Activated T-cell treated with anti-CD3 and anti-CD28 coated beads, Interleukin-2, amount 50 U/mL, for 4 hours (primary cell): Measurements from ENCODE around the gene TBC1D1. TPM values are rescaled to one million over a fixed set of nuclear protein-coding genes. Genes with fewer than 3 reads are reported as not detected.

Experiments
- ATAC-seq, 2 donors: fragments of 200-7000 bp; cut with Tn5 transposase; one replicate each; pipeline ENCODE4 v1.10.0; 2021
- DNase-seq: peaks from one replicate; pipeline ENCODE4 v3.0.0-alpha.2; 2020
- H3K27me3 Mint-ChIP-seq: one replicate; pipeline ENCODE4 v1.8.0; 2021; ENCODE audit warnings: low read depth, mixed read lengths
- H3K36me3 Mint-ChIP-seq: one replicate; pipeline ENCODE4 v1.8.0; 2022; ENCODE audit warnings: mixed read lengths; ENCODE audit not compliant: insufficient read depth
- H3K4me1 Mint-ChIP-seq: one replicate; pipeline ENCODE4 v1.8.0; 2021; ENCODE audit warnings: low read depth, mixed read lengths
- H3K4me3 Mint-ChIP-seq: one replicate; pipeline ENCODE4 v1.8.0; 2021; ENCODE audit warnings: mild to moderate bottlenecking, moderate library complexity, mixed read lengths
- H3K9me3 Mint-ChIP-seq: one replicate; pipeline ENCODE4 v1.8.0; 2021; ENCODE audit warnings: mixed read lengths
- total RNA-seq, 3 donors: library from RNA; stranded (reverse); gene quantifications; one replicate each; pipeline ENCODE4 v1.2.1, GENCODE V29; 2021

The TBC1D1 gene
- total RNA-seq, 3 donors from 2014 or later: 29.4 to 42.0 (median 38.8) TPM

- peak in 1 of 2 donors; percentile 1 for ATAC-seq
- DNase-seq: no peak
- peaks cover 34% of the 10 kb centered on the region for H3K4me1 Mint-ChIP-seq
- H3K36me3 Mint-ChIP-seq: peaks cover 2% of the 10 kb centered on the region
- H3K9me3 Mint-ChIP-seq: no peaks in the 10 kb centered on the region
- peak overlapping the region; percentile 84 for H3K4me3 Mint-ChIP-seq
- no peaks in the 10 kb centered on the region for H3K27me3 Mint-ChIP-seq
These were observed 87.5 kb downstream of the TBC1D1 start for GRCh38 chr4:37978248-37978924.

GRCh38 chr4:37980246-37980645 lies 89.4 kb downstream of the TBC1D1 start:
- Mint-ChIP-seq H3K27me3 (no peaks in the 10 kb centered on the region), H3K9me3 (no peaks in the 10 kb centered on the region), H3K36me3 (peaks cover 2% of the 10 kb centered on the region), H3K4me3 (no peak overlapping the region), H3K4me1 (peaks cover 33% of the 10 kb centered on the region)
- no peak for DNase-seq
- no peak for ATAC-seq

DNA sequence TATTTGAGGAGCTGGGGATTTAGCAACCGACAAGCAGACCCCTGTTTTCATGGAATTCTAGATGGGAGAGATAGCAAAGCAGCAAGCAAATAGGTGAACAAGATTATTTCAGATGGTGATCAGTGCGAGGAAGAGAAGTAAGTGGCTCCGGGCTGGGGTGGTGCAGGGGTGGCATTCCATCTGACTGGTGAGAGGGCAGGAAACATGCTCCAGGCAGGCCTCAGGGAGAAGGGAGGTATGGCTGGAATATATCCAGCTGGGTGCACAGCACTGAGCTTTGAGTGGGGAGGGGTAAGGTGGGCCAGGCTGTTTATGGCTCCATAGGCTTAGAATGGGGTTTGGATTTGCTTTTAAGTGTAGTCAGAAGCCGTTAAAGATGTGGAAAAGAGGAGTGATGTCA lies 90.5 kb downstream of the TBC1D1 start:
- Mint-ChIP-seq H3K36me3 (peaks cover 2% of the 10 kb centered on the region), H3K4me3 (no peak overlapping the region), H3K4me1 (peaks cover 39% of the 10 kb centered on the region), H3K27me3 (no peaks in the 10 kb centered on the region), H3K9me3 (no peaks in the 10 kb centered on the region)
- ATAC-seq (no peak), DNase-seq (no peak)

- Mint-ChIP-seq H3K9me3 (no peaks in the 10 kb centered on the region), H3K4me1 (peaks cover 39% of the 10 kb centered on the region), H3K27me3 (no peaks in the 10 kb centered on the region), H3K36me3 (peaks cover 2% of the 10 kb centered on the region), H3K4me3 (no peak overlapping the region)
- ATAC-seq: no peak
- DNase-seq: no peak
These were observed 91.2 kb downstream of the TBC1D1 start for GRCh38 chr4:37981844-37982720.

DNA sequence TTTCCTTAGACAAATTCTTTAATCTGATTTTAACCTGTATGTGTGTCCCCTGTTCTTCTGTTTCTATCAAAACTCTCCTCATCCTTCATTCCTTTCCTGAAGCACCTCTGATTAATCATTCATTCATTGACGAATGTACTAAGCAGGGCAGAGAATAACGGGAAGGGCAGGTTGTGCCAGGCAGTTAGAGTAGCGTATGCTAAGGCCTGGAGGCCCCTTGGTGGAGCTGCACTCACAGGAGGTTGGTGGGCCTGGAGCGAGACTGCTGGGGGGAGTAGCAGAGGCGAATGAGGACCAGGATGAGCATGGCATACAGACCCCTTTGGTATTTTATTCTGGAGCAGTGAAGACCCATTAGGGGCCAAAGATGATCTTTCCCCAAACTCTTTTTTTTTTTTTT lies 91.9 kb downstream of the TBC1D1 start:
- Mint-ChIP-seq H3K36me3 (peaks cover 3% of the 10 kb centered on the region), H3K4me3 (no peak overlapping the region), H3K9me3 (no peaks in the 10 kb centered on the region), H3K27me3 (no peaks in the 10 kb centered on the region), H3K4me1 (peaks cover 39% of the 10 kb centered on the region)
- DNase-seq (no peak), ATAC-seq (no peak)

DNA sequence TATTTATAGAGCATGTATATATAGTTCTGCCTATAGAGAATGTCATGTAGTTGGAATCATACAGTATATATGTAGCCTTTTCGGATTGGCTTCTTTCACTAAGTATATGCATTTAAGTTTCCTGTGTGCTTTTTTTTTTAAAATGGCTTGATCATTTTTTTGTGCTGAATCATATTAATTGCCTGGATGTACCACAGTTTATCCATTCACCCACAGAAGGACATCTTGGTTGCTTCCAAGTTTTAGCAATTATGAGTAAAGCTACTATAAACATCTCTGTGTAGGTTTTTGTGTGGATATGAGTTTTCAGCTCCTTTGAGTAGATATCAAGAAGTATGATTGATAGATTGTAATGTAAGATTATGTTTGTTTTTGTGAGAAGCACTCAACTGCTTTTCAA lies 93.1 kb downstream of the TBC1D1 start:
- peaks cover 27% of the 10 kb centered on the region for H3K4me1 Mint-ChIP-seq
- DNase-seq: no peak
- no peak for ATAC-seq
- no peaks in the 10 kb centered on the region for H3K27me3 Mint-ChIP-seq
- no peaks in the 10 kb centered on the region for H3K9me3 Mint-ChIP-seq
- peaks cover 8% of the 10 kb centered on the region for H3K36me3 Mint-ChIP-seq
- no peak overlapping the region for H3K4me3 Mint-ChIP-seq

DNA sequence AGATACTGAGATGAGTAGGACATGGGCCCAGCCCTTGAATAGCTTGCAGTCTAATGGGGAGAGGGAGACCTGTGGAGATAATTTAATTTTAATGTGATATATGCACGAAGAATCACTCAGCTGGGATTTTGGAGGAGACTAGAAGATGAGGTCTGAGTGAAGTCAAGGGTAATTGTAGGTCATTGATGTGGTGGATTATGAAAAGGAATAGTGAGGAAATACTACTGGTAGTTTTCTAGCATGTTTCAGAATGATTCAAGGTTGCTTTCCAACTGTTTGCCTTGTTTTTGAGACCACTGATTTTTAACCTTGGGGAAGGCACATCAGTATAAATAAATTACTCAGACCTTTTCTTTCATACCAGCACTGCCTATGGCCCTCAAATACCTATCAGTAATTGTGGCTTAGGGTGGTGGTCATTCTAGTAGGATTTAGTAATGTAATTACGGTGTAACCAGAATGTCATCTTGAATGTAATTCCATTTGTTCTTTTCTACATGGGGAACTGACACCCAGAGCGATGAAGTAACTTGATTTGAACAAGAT lies 94.9 kb downstream of the TBC1D1 start:
- Mint-ChIP-seq H3K36me3 (peaks cover 8% of the 10 kb centered on the region), H3K9me3 (no peaks in the 10 kb centered on the region), H3K4me1 (peaks cover 23% of the 10 kb centered on the region), H3K4me3 (no peak overlapping the region), H3K27me3 (no peaks in the 10 kb centered on the region)
- DNase-seq: no peak
- ATAC-seq: no peak

- DNase-seq (no peak), ATAC-seq (no peak)
- Mint-ChIP-seq H3K36me3 (peaks cover 12% of the 10 kb centered on the region), H3K27me3 (no peaks in the 10 kb centered on the region), H3K9me3 (no peaks in the 10 kb centered on the region), H3K4me3 (no peak overlapping the region), H3K4me1 (peaks cover 9% of the 10 kb centered on the region)
These were observed 97.8 kb downstream of the TBC1D1 start for GRCh38 chr4:37988670-37989069.

GRCh38 chr4:37989398-37990260 lies 98.7 kb downstream of the TBC1D1 start:
- H3K27me3 Mint-ChIP-seq: no peaks in the 10 kb centered on the region
- peaks cover 14% of the 10 kb centered on the region for H3K36me3 Mint-ChIP-seq
- ATAC-seq: no peak
- peaks cover 16% of the 10 kb centered on the region for H3K4me1 Mint-ChIP-seq
- no peaks in the 10 kb centered on the region for H3K9me3 Mint-ChIP-seq
- no peak for DNase-seq
- no peak overlapping the region for H3K4me3 Mint-ChIP-seq

DNA sequence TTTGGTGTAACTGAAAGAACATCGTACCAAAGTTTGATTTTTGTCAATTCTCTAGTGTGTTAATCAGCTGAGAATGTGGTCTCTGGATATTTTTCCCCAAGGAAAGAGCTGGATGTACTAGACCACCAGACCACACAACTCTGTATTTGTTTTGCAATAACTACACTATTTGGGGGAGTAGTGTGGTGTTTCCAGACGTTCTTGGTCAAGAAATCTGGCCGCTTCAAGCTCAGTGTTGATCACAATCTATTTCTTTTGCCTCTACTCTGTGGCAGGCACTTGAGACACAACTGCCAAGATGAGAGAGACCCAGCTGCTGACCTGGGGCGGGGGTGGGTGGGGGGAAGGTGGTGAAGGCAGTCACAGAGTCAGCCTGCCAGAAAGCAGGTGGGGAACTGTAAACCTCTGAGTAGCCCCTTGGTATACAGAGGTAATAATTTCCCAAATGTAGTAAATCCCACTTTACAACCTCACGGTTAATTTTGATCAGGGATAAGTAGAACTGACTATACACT lies 99.9 kb downstream of the TBC1D1 start:
- H3K4me1 Mint-ChIP-seq: peaks cover 19% of the 10 kb centered on the region
- no peak for DNase-seq
- peaks cover 14% of the 10 kb centered on the region for H3K36me3 Mint-ChIP-seq
- no peak overlapping the region for H3K4me3 Mint-ChIP-seq
- H3K9me3 Mint-ChIP-seq: no peaks in the 10 kb centered on the region
- ATAC-seq: no peak
- no peaks in the 10 kb centered on the region for H3K27me3 Mint-ChIP-seq

DNA sequence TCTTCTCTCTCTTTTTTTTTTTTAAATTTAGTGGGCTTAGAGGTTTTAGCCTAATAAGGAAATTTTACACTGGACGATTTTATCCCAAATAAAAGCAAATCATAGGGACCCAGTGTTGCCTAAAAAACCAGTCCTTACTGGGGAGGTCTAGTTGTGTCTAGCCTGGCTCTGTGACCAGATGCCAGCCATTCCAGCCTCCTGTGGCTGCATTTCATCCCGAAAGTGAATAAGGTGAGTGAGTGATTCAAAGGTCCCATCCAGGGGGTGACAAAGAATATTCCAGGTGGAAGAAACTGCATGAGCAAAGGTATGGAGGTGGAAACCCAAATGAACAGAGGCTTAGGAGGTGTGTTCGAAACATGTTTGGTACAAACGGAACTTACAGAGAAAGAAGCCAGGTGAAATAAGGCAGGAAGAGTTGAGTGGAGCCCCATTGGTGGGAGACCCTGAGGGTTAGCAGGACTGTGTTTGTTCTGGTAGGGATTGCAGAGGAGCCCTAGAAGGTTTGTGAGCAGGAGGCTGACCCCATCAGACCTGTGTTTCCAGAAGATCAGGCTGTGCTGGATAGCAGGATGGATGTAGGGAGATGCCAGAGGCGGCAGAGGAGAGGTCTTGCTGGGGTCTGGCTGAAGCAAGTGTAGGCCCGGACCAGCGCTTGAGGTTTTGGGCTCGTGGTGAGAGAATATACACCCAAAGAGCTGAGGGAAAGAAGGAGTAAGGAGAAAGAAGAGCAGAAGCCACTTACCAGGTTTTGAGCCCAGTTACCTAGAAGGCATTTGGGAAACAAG lies 100.9 kb downstream of the TBC1D1 start:
- Mint-ChIP-seq H3K9me3 (no peaks in the 10 kb centered on the region), H3K4me1 (peaks cover 19% of the 10 kb centered on the region), H3K4me3 (no peak overlapping the region), H3K27me3 (no peaks in the 10 kb centered on the region), H3K36me3 (peaks cover 16% of the 10 kb centered on the region)
- no peak for ATAC-seq
- no peak for DNase-seq

GRCh38 chr4:37993806-37994205 lies 102.9 kb downstream of the TBC1D1 start:
- DNase-seq: no peak
- Mint-ChIP-seq H3K36me3 (peaks cover 15% of the 10 kb centered on the region), H3K4me1 (peaks cover 28% of the 10 kb centered on the region), H3K4me3 (no peak overlapping the region), H3K27me3 (no peaks in the 10 kb centered on the region), H3K9me3 (no peaks in the 10 kb centered on the region)
- no peak for ATAC-seq

DNA sequence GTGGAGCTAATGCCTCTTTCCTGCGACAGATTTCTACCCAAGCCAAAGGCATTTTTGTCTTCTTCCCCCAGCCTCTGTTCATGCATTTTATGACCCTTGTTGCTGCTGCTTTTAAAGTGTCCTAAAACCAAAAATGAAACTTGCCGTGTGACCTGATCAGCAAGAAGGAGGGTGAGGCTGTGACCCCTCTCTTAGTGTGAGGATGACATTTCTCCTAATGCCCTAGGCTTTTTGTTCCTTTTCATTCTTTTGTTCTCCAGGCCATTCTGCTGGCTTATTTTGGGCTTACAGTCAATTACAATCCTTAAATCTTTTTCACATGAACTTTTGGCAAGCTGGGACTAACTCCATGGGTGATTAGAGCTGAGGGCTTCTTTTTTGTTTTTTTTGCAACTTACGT lies 103.7 kb downstream of the TBC1D1 start:
- peaks cover 15% of the 10 kb centered on the region for H3K36me3 Mint-ChIP-seq
- peaks cover 34% of the 10 kb centered on the region for H3K4me1 Mint-ChIP-seq
- ATAC-seq: no peak
- H3K4me3 Mint-ChIP-seq: no peak overlapping the region
- H3K27me3 Mint-ChIP-seq: no peaks in the 10 kb centered on the region
- DNase-seq: no peak
- no peaks in the 10 kb centered on the region for H3K9me3 Mint-ChIP-seq
